ENCODE data around the gene EYA4.

DNA sequence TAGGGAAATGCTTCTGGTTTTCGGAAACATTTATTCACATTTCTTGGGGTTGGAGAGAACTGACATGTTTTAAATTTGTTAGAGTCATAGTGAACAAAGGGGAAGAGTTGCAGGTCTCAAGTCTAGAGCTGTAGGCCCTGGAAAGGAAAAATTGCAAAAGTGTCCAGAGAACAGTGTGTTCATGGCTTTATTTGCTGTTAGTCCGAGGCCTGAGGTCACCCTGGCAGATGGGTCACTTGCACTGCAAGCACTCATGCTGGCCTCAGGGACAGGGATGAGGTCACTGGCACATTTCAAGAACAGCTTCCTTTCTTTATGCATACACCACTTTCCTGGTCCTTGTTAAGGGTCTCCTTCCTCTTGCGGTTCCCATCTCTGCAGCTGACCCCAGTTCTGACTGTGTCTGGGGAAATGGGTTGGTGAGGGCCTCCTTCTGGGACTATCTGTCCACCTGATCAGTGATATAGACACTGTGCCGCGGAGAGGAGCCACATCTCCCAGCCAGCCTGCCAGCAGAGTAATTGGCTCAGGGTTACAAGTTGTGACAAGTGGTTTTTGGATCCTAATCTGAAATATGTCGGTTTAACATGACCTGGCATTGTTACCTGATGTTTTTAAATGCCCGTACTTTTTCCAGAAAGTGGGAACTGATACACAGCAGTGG lies 194.0 kb downstream of the EYA4 start:
- TF ChIP-seq MXI1 (IDR thresholded peaks at IDR 0.05; ENCODE audit: low read depth, low read length) (no peak), EZH2phosphoT487 (IDR thresholded peaks at IDR 0.05; ENCODE audit: borderline replicate concordance, low read depth) (no peak), TCF12 (IDR thresholded peaks at IDR 0.05) (no peak), POLR2AphosphoS5 (IDR thresholded peaks at IDR 0.05; ENCODE audit: low read depth, low read length) (no peak), YY1 (IDR thresholded peaks at IDR 0.05; ENCODE audit: low read depth) (no peak), GABPA (IDR thresholded peaks at IDR 0.05; ENCODE audit: low read depth) (no peak), EP300 (IDR thresholded peaks at IDR 0.05; ENCODE audit: borderline replicate concordance in 1 of 2, low read depth in 1 of 2, low read length in 1 of 2) (no peak), JUND (IDR thresholded peaks at IDR 0.05) (no peak)
- TF ChIP-seq, protein P1, sequence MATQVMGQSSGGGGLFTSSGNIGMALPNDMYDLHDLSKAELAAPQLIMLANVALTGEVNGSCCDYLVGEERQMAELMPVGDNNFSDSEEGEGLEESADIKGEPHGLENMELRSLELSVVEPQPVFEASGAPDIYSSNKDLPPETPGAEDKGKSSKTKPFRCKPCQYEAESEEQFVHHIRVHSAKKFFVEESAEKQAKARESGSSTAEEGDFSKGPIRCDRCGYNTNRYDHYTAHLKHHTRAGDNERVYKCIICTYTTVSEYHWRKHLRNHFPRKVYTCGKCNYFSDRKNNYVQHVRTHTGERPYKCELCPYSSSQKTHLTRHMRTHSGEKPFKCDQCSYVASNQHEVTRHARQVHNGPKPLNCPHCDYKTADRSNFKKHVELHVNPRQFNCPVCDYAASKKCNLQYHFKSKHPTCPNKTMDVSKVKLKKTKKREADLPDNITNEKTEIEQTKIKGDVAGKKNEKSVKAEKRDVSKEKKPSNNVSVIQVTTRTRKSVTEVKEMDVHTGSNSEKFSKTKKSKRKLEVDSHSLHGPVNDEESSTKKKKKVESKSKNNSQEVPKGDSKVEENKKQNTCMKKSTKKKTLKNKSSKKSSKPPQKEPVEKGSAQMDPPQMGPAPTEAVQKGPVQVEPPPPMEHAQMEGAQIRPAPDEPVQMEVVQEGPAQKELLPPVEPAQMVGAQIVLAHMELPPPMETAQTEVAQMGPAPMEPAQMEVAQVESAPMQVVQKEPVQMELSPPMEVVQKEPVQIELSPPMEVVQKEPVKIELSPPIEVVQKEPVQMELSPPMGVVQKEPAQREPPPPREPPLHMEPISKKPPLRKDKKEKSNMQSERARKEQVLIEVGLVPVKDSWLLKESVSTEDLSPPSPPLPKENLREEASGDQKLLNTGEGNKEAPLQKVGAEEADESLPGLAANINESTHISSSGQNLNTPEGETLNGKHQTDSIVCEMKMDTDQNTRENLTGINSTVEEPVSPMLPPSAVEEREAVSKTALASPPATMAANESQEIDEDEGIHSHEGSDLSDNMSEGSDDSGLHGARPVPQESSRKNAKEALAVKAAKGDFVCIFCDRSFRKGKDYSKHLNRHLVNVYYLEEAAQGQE (IDR thresholded peaks at IDR 0.05; ENCODE audit: low read depth, low read length), result no peak
- TF ChIP-seq, protein P2, sequence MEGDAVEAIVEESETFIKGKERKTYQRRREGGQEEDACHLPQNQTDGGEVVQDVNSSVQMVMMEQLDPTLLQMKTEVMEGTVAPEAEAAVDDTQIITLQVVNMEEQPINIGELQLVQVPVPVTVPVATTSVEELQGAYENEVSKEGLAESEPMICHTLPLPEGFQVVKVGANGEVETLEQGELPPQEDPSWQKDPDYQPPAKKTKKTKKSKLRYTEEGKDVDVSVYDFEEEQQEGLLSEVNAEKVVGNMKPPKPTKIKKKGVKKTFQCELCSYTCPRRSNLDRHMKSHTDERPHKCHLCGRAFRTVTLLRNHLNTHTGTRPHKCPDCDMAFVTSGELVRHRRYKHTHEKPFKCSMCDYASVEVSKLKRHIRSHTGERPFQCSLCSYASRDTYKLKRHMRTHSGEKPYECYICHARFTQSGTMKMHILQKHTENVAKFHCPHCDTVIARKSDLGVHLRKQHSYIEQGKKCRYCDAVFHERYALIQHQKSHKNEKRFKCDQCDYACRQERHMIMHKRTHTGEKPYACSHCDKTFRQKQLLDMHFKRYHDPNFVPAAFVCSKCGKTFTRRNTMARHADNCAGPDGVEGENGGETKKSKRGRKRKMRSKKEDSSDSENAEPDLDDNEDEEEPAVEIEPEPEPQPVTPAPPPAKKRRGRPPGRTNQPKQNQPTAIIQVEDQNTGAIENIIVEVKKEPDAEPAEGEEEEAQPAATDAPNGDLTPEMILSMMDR (IDR thresholded peaks at IDR 0.05), result no peak
- TF ChIP-seq, protein P3, sequence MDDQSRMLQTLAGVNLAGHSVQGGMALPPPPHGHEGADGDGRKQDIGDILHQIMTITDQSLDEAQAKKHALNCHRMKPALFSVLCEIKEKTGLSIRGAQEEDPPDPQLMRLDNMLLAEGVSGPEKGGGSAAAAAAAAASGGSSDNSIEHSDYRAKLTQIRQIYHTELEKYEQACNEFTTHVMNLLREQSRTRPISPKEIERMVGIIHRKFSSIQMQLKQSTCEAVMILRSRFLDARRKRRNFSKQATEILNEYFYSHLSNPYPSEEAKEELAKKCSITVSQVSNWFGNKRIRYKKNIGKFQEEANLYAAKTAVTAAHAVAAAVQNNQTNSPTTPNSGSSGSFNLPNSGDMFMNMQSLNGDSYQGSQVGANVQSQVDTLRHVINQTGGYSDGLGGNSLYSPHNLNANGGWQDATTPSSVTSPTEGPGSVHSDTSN (IDR thresholded peaks at IDR 0.05), result no peak
